Panc1 (cell line): ENCODE results near the gene MYOZ2. TPM values are rescaled to one million over a fixed set of nuclear protein-coding genes. Genes with fewer than 3 reads are reported as not detected.

ENCODE experiments used
- ATAC-seq: fragments of 200-7000 bp; cut with Tn5 transposase; 2 replicates; pipeline ENCODE4 v1.9.1; 2020; ENCODE audit warnings: mild to moderate bottlenecking, moderate library complexity
- BruUV-seq: library from RNA; stranded (reverse); fragments of 400-500 nt; replicated peaks from 2 replicates; lab custom pipeline; 2021; lab: Mats Ljungman, UMichigan
- CTCF ChIA-PET: fragments of 300-600 bp; sonication (Branson Sonifier 250); formaldehyde crosslinking; loops from one replicate; lab custom pipeline; 2022; ENCODE audit warnings: antibody characterized with exemption; lab: Charles Lee
- POLR2A ChIA-PET: fragments of 300-600 bp; sonication (Branson Sonifier 250); formaldehyde crosslinking; loops from one replicate; lab custom pipeline; 2022; ENCODE audit warnings: antibody characterized with exemption; lab: Charles Lee
- DNase-seq: peaks from one replicate; pipeline ENCODE4 v3.0.0-alpha.2; 2010; ENCODE audit warnings: low read depth, low spot score
- H3K27ac ChIP-seq: 2 replicates; pipeline ENCODE4 v1.5.1; 2011; ENCODE audit warnings: mild to moderate bottlenecking, low read length, inconsistent platforms
- H3K27me3 ChIP-seq: fragments of 200-500 bp; sonication (Bioruptor generic); 2 replicates; pipeline ENCODE4 v1.6.0; 2014; ENCODE audit warnings: low read length, inconsistent platforms; ENCODE audit not compliant: control insufficient read depth, insufficient read depth
- H3K36me3 ChIP-seq: fragments of 200-500 bp; sonication (Bioruptor generic); 2 replicates; pipeline ENCODE4 v1.5.1; 2014; ENCODE audit warnings: inconsistent platforms, mild to moderate bottlenecking, low read length, moderate library complexity; ENCODE audit not compliant: control insufficient read depth, insufficient read depth
- H3K4me1 ChIP-seq: 2 replicates; pipeline ENCODE4 v1.5.1; 2011; ENCODE audit warnings: inconsistent platforms, mild to moderate bottlenecking, low read length, moderate library complexity; ENCODE audit not compliant: control insufficient read depth, insufficient read depth
- H3K4me3 ChIP-seq, 2 experiments: 2 replicates each; pipeline ENCODE4 v1.5.1; 2011 to 2012; ENCODE audit warnings: low read depth in 2 of 2, low read length in 2 of 2, mild to moderate bottlenecking in 2 of 2, inconsistent platforms in 1 of 2, moderate library complexity in 1 of 2
- H3K9me3 ChIP-seq: fragments of 200-500 bp; sonication (Bioruptor generic); 2 replicates; pipeline ENCODE4 v1.5.1; 2014; ENCODE audit warnings: low read depth, mild to moderate bottlenecking, inconsistent platforms, low read length, moderate library complexity; ENCODE audit not compliant: control insufficient read depth, insufficient read depth
- POLR2AphosphoS5 ChIP-seq: IDR thresholded peaks from 2 replicates; pipeline ENCODE4 v1.6.1; 2012; ENCODE audit warnings: mild to moderate bottlenecking, low read depth, low read length, moderate library complexity
- SIN3A ChIP-seq: IDR thresholded peaks from 2 replicates; pipeline ENCODE4 v1.6.1; 2012; ENCODE audit warnings: low read depth, mild to moderate bottlenecking, low read length, moderate library complexity, borderline replicate concordance; ENCODE audit not compliant: insufficient read depth
- TCF7L2 ChIP-seq: IDR thresholded peaks from 2 replicates; pipeline ENCODE4 v1.6.1; 2011; ENCODE audit warnings: mild to moderate bottlenecking, low read depth, low read length, inconsistent platforms
- in situ Hi-C: cut with HindIII; loops from 2 replicates; pipeline ENCODE4 v1.10.0; 2016; ENCODE audit warnings: low sequenced_read_pairs, low pct_unique_long_range_greater_than_20kb
- intact Hi-C: fragments of 100-400 bp; cut with micrococcal nuclease; formaldehyde crosslinking; loops from one replicate; pipeline ENCODE4 v1.10.0; 2022; ENCODE audit not compliant: unreplicated experiment
- total RNA-seq: library from RNA; stranded (reverse); gene quantifications from one replicate; pipeline ENCODE4 v1.2.1, GENCODE V29; 2021; ENCODE audit not compliant: unreplicated experiment
- TF ChIP-seq, protein P1 (sequence below), 2 experiments: IDR thresholded peaks; 2 replicates each; pipeline ENCODE4 v1.6.1; 2011 to 2012; ENCODE audit warnings: low read depth in 2 of 2, control low read depth in 1 of 2, low read length in 1 of 2, mild to moderate bottlenecking in 1 of 2, moderate library complexity in 1 of 2; ENCODE audit not compliant: insufficient read depth in 1 of 2
- TF ChIP-seq, protein P2 (sequence below): fragments of 450-650 bp; IDR thresholded peaks from 2 replicates; pipeline ENCODE4 v1.5.1; 2017; ENCODE audit warnings: mild to moderate bottlenecking

MYOZ2 gene
- total RNA-seq, 1 experiment from 2014 or later, result not detected

GRCh38 chr4:119197772-119198212, 62.2 kb downstream of the MYOZ2 start:
- BruUV-seq, result no TSS peak
- in situ Hi-C loops, result no loop called here
- TF ChIP-seq, protein P1, sequence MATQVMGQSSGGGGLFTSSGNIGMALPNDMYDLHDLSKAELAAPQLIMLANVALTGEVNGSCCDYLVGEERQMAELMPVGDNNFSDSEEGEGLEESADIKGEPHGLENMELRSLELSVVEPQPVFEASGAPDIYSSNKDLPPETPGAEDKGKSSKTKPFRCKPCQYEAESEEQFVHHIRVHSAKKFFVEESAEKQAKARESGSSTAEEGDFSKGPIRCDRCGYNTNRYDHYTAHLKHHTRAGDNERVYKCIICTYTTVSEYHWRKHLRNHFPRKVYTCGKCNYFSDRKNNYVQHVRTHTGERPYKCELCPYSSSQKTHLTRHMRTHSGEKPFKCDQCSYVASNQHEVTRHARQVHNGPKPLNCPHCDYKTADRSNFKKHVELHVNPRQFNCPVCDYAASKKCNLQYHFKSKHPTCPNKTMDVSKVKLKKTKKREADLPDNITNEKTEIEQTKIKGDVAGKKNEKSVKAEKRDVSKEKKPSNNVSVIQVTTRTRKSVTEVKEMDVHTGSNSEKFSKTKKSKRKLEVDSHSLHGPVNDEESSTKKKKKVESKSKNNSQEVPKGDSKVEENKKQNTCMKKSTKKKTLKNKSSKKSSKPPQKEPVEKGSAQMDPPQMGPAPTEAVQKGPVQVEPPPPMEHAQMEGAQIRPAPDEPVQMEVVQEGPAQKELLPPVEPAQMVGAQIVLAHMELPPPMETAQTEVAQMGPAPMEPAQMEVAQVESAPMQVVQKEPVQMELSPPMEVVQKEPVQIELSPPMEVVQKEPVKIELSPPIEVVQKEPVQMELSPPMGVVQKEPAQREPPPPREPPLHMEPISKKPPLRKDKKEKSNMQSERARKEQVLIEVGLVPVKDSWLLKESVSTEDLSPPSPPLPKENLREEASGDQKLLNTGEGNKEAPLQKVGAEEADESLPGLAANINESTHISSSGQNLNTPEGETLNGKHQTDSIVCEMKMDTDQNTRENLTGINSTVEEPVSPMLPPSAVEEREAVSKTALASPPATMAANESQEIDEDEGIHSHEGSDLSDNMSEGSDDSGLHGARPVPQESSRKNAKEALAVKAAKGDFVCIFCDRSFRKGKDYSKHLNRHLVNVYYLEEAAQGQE (IDR thresholded peaks at IDR 0.05; ENCODE audit: insufficient read depth in 1 of 2, low read depth in 2 of 2, low read length in 1 of 2), result no peak
- TF ChIP-seq, protein P2, sequence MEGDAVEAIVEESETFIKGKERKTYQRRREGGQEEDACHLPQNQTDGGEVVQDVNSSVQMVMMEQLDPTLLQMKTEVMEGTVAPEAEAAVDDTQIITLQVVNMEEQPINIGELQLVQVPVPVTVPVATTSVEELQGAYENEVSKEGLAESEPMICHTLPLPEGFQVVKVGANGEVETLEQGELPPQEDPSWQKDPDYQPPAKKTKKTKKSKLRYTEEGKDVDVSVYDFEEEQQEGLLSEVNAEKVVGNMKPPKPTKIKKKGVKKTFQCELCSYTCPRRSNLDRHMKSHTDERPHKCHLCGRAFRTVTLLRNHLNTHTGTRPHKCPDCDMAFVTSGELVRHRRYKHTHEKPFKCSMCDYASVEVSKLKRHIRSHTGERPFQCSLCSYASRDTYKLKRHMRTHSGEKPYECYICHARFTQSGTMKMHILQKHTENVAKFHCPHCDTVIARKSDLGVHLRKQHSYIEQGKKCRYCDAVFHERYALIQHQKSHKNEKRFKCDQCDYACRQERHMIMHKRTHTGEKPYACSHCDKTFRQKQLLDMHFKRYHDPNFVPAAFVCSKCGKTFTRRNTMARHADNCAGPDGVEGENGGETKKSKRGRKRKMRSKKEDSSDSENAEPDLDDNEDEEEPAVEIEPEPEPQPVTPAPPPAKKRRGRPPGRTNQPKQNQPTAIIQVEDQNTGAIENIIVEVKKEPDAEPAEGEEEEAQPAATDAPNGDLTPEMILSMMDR, result no peak
- no peak for TF ChIP-seq TCF7L2
- no peak for TF ChIP-seq POLR2AphosphoS5
- no peak for TF ChIP-seq SIN3A
- intact Hi-C loops, result no loop called here
- POLR2A ChIA-PET, result no interaction called here
- Histone ChIP-seq H3K9me3 (no peaks in the 10 kb centered on the region), H3K27me3 (no peaks in the 10 kb centered on the region), H3K36me3 (no peaks in the 10 kb centered on the region), H3K4me3 (no peak overlapping the region), H3K27ac (no peak overlapping the region), H3K4me1 (no peaks in the 10 kb centered on the region)
- ATAC-seq (no peak), DNase-seq (no peak)
- CTCF ChIA-PET, result no interaction called here

GRCh38 chr4:119204916-119205315, 69.3 kb downstream of the MYOZ2 start:
- TF ChIP-seq, protein P1 (IDR thresholded peaks at IDR 0.05; ENCODE audit: insufficient read depth in 1 of 2, low read depth in 2 of 2, low read length in 1 of 2), result no peak
- TF ChIP-seq TCF7L2 (no peak), SIN3A (no peak)
- Histone ChIP-seq H3K9me3 (no peaks in the 10 kb centered on the region), H3K27ac (no peak overlapping the region), H3K27me3 (no peaks in the 10 kb centered on the region), H3K4me1 (no peaks in the 10 kb centered on the region), H3K36me3 (no peaks in the 10 kb centered on the region), H3K4me3 (no peak overlapping the region)
- ChIA-PET POLR2A (no interaction called here), CTCF (no interaction called here)
- no peak for ATAC-seq
- in situ Hi-C loops (no loop called here), intact Hi-C loops (no loop called here)
- DNase-seq, result no peak
- BruUV-seq, result no TSS peak
